NCI-H748 (cell line): Measurements from ENCODE around the gene ZDHHC1.
"Not testable (repeated sequence)": the region's sequence is repeated elsewhere in the genome, so short reads cannot be mapped to it uniquely, and the experiment has no call there.

Source experiments
- DNase-seq: peaks from one replicate; lab custom pipeline; 2025; ENCODE audit not compliant: unreplicated experiment; lab: John Stamatoyannopoulos, UW

Gene ZDHHC1

GRCh38 chr16:67394155-67395104 lies 21.8 kb downstream of the ZDHHC1 start:
- no peak for DNase-seq

GRCh38 chr16:67393788-67394154 lies 22.5 kb downstream of the ZDHHC1 start:
- DNase-seq = no peak

GRCh38 chr16:67393111-67393787 lies 23.0 kb downstream of the ZDHHC1 start, which contains the start of gene TPPP3:
TSS of gene TPPP3 (minus strand) at chr16:67393498. CDS start at chr16:67391111, 2,387 bp downstream.
- peak; percentile 91 for DNase-seq

GRCh38 chr16:67392301-67393059 lies 23.8 kb downstream of the ZDHHC1 start:
- DNase-seq = no peak

GRCh38 chr16:67391424-67392300 lies 24.6 kb downstream of the ZDHHC1 start:
- DNase-seq = peak; percentile 67

- no peak for DNase-seq
These were observed 25.4 kb downstream of the ZDHHC1 start for GRCh38 chr16:67390816-67391423.

GRCh38 chr16:67389911-67390815 lies 26.1 kb downstream of the ZDHHC1 start:
- DNase-seq = no peak

- no peak for DNase-seq
These were observed 27.7 kb downstream of the ZDHHC1 start for GRCh38 chr16:67388591-67388990.

GRCh38 chr16:67388191-67388590 lies 28.1 kb downstream of the ZDHHC1 start:
- no peak for DNase-seq

GRCh38 chr16:67387479-67388079 lies 28.7 kb downstream of the ZDHHC1 start:
- no peak for DNase-seq

GRCh38 chr16:67386861-67387455 lies 29.3 kb downstream of the ZDHHC1 start:
- DNase-seq = no peak

- peak; percentile 10 for DNase-seq
These were observed 31.3 kb downstream of the ZDHHC1 start for GRCh38 chr16:67384778-67385510.

- DNase-seq = no peak
These were observed 33.0 kb downstream of the ZDHHC1 start for GRCh38 chr16:67383284-67383683.

- no peak for DNase-seq
These were observed 37.6 kb downstream of the ZDHHC1 start for GRCh38 chr16:67378642-67379041.

GRCh38 chr16:67376012-67376411 lies 40.3 kb downstream of the ZDHHC1 start:
- DNase-seq = not testable (repeated sequence)

- peak; percentile 15 for DNase-seq
These were observed 43.6 kb downstream of the ZDHHC1 start for GRCh38 chr16:67372664-67373063.

- no peak for DNase-seq
These were observed 45.6 kb downstream of the ZDHHC1 start for GRCh38 chr16:67370661-67371060.
